GM21619 (cell line): ENCODE data around the gene SLC25A5.
"Not testable (repeated sequence)": the region's sequence is repeated elsewhere in the genome, so short reads cannot be mapped to it uniquely, and the experiment has no call there.

ENCODE experiments used
- ATAC-seq: cut with Tn5 transposase; IDR thresholded peaks from one replicate; pipeline ENCODE4 v1.9.1; 2021; ENCODE audit not compliant: unreplicated experiment

Gene SLC25A5

DNA sequence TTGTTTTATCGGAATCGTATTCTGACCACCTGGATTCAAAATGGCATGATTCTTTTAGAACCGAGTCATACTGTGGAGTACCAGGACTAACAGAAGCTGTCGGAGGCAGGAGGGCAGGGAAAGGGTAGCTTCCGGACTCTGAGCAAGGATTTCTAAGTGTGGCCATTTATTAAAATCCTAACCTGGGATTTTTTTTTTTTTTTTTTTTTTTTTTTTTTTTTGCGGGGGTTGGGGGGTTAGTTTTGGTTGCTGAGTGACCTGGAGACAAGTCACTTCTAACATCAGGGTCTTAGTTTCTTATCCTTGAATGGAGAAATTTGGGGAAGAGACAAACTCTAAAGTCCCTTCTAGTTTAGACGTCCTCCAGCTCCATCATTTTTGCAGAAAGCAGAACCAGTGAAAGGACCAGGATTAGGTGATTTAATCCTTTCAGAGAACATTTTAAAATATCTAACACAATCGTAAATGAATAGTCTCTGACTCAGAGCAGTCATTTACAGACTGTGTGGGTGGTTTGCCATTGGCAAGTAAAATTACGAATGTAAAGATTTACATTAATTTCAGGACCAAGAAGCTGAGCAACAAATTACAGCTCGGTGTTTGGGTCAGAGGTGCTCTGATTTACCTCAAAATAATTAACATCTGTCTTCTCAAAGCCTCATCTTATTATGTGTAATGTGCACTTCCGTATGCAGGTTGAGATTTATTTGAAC lies 7.3 kb downstream of the SLC25A5 start:
- no peak for ATAC-seq

DNA sequence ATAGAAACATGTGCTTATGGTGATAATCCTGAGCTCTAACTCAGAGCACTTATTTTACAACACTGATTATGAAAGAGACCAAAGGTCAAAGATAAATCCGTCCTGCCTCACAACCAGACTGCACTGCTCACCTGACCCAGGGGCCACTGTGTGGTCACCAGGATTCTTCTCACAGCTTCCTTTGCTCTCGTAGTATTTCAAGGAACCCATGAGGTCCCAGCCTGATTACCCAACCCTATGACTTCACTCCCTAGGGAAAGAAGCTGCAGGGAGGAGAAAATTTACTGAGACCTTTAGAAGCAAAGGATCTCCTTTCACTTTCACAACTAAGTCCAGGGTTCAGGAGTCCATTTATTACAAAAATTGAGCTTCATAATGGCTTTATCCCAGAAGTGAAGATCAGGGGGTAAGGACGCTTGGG lies 9.6 kb downstream of the SLC25A5 start:
- no peak for ATAC-seq

DNA sequence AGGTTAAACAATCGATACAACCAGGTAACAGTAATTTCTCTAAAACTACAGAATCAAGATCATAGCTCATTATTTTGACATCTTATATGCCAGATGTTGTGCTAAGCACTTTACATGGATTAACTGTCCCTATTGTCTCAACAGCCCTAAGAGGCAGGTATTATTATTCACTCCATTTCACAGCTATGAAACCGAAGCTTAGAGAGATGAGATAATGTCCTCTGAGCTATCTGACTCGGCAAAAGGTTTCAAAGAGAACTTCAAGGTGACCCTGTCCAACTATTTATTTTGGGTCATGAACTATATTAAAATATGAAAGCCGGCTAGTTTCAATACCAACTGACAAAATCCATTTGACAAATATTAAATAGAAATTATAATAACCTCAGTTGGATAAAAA lies 10.3 kb downstream of the SLC25A5 start:
- no peak for ATAC-seq

DNA sequence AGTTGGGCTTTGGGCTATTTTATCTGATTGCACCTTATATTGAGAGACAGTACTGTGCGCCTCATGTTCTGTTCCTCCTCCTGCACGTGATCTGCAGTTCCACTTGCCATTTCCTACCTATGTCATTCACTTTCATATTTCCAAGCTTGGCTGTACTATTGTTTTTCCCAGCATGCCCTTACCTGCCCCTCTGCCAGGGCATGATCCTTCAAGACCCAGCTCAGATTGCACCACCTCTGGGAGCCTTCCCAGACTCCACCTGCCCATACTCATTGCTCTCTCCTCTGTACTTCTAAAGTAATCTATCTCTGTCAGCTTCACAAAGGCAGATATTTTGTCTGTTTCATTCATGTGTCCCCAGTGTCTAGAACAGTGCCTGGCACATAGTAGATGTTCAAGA lies 11.6 kb downstream of the SLC25A5 start:
- ATAC-seq = no peak

DNA sequence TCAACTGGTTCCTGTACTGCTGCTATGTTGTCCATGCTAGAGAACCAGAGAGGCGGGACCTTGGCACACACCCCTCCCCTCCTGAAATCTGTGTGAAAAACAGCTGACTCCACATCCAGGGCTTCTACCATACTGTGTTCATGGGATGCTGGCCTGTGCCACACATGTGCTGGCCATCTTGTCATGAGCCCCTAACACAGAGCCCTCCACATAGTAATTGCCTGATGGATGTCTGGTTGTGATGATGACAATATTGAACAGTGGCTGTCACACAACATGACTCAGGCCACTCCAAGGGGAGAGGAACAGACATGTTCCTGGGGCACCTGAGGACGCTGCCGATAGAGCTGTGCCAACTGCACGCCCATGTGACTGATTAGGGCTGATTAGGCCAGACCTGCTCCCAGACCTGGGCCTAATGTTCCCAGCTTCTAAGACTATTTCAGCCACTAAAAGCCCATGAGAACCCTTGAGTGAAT lies 13.1 kb downstream of the SLC25A5 start:
- ATAC-seq = no peak

DNA sequence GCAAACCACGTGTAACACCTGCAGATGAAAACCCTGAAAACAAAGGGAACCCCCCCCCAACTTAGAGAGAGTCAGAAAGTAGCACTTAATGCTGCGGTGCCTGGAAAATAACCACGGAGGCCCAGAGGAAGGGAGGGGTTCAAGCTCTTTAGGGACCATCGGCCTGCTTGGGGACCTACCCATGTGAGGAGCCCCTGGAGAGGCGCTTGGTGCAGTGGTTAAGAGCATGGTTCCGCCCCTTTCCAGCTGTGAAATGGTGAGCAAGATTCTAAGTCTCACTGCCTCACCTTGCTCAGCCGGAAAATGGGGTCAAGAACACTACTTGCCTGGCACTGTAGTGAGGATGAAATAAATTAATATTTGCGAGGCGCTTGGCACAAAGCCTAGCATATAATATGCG lies 13.8 kb downstream of the SLC25A5 start:
- no peak for ATAC-seq

DNA sequence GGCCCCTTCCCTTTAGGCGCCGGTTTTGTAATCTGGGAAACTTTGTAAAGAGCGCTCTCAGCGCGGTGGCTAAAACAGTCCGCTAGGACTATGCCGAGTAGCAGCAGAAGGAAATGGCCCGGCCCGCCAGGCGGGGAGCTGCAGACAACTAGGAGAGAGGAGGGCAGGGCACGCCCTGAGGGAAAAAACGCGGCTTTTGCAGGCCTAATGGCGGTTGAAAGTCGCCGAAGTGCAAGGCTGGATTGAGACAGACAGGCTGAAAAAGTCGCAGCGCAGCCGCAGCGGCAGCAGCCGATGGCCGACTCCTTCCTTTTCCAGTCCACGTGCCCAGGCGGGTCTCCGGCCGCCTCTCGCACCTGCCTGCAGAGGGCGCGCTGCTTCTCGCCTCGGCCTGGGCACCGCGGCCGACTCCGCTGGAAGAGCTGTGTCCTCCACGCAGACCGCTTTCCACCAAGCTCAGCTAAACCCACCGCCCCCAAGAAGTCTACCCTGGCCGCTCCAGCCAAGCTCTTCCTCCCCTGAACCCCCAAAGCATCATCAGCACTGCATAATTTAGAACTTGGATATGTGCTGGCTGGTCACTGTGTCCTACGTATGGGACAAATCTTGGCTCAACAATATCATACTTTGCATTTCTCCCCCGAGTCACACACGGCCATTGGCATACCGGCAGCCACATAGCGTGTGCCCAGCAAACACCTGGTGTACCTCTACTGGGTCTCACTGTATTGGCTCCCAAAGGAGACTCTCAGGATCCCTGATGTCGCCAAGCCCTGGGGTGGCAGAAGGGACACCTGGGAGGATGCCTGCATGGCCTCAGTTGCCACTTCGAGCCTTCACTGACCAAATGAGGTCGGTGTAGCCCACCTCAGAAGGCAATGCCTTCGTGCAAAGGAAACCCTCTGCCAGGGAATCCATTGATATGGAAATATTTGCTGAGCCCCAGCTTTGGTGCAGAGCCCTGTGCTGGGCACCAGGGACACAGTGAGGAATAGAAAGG lies 14.5 kb downstream of the SLC25A5 start:
- ATAC-seq = peak; percentile 86

DNA sequence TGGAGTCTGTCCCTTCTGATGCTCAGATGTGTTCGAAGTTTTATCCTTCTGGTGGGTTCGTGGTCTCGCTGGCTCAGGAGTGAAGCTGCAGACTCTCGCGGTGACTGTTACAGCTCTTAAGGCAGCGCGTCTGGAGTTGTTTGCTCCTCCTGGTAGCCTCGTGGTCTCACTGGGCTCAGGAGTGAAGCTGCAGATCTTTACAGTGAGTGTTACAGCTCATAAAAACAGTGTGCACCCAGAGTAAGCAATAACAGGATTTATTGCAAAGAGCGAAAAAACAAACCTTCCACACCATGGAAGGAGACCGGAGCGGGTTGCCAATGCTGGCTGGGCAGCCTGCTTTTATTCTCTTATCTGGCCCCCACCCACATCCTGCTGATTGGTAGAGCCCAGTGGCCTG lies 18.5 kb downstream of the SLC25A5 start:
- no peak for ATAC-seq

DNA sequence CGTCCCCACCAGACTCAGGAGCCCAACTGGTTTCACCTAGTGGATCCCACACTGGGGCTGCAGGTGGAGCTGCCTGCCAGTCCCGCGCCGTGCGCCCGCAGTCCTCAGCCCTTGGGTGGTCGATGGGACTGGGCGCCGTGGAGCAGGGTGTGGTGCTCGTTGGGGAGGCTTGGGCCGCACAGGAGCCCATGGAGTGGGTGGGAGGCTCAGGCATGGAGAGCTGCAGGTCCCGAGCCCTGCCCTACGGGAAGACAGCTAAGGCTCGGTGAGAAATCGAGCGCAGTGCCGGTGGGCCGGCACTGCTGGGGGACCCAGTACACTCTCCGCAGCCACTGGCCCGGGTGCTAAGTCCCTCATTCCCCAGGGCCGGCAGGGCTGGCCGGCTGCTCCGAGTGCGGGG lies 19.5 kb downstream of the SLC25A5 start:
- not testable (repeated sequence) for ATAC-seq

DNA sequence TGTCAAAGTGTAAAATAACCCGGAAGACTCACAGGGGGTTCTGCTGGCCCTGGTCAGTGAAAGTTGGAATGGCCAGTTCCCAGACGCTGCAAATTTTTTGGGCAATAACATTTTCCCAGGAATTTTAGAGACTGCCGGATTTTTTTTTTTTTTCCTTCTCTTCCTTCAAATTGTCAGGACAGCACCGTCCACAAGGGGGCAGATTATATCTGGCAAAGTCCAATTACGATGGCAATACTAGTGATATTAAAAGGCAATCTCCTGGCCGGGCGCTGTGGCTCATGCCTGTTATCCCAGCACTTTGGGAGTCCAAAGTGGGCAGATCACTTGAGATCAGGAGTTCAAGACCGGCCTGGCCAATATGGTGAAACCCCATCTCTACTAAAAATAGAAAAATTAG lies 20.5 kb downstream of the SLC25A5 start:
- ATAC-seq = no peak

DNA sequence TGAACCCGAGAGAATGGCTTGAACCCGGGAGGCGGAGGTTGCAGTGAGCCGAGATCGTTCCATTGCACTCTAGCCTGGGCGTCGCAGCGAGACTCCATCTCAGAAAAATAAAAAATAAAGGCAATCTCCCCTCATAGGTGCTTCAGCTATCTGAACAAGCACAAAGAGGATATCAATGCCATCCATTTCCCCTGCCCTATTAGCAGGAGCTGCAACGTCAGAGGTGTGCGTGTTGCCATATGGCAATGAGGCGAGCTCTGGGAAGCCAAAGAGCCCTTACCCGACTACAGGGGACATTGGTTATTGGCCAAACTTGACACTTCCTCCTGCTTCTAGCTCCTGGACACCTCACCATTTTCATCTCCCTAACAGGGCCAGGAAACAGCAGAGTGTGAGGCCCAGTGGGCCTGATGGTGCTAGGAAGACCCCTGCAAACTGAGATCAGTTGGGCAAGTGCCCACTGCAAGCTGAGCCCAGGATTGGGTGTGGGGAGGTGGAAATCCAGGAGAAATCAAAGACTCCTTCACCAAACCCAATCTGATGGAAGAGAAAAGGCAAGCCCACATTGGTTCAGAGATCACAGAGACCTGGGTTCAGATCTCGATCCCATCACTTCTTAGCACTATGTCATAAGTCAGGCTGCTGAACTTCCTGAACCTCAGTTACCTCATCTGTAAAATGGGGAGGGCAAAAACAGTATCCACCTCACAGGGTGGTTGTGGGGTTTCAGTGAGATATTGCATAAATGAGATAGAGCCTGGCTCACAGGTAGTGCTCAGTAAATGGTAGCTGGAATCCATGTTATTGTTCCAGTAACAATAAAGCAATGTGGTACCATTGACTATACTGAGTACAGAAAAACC lies 21.2 kb downstream of the SLC25A5 start:
- no peak for ATAC-seq

DNA sequence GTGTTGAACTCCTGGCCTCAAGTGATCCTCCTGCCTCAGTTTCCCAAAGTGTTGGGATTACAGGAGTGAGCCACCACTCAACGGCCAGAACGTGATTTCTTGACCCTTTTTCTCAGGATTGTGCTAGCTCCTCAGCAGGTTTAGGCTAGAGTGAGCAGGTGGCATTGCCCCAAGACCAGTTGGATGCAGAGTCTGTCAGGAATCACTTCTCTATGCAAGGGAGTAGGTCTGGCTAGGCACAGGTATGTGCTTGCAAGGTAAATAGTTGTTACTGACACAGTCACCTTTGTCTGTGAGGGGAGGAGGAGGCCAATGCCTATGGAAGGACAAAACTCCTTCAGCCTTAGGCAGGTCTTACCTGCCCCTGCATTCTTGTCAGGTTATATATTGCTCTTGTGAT lies 24.2 kb downstream of the SLC25A5 start:
- no peak for ATAC-seq

DNA sequence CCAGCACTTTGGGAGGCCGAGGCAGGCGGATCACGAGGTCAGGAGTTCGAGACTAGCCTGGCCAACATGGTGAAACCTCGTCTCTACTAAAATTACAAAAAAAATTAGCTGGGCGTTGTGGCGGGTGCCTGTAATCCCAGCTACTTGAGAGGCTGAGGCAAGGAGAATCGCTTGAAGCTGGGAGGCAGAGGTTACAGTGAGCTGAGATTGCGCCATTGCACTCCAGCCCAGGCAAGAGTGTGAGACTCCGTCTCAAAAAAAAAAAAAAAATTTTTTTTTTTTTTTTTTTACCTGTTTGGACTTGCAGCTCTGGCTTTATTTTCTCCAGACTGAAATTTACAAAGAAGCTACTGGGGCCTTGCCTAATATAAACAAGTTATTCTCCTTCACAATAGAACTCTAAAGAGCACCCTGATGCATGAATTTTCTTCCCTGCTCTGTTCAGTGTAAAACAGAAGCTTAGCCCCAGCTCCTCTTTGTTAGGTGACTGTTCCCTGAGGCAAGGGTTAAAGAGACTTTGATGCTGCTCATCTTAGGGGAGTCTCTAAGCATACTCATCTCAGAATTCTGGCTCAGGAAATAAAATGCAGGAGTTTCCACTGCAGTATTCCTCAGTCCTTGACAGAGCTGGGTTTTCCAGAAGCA lies 25.7 kb downstream of the SLC25A5 start:
- ATAC-seq = not testable (repeated sequence)

DNA sequence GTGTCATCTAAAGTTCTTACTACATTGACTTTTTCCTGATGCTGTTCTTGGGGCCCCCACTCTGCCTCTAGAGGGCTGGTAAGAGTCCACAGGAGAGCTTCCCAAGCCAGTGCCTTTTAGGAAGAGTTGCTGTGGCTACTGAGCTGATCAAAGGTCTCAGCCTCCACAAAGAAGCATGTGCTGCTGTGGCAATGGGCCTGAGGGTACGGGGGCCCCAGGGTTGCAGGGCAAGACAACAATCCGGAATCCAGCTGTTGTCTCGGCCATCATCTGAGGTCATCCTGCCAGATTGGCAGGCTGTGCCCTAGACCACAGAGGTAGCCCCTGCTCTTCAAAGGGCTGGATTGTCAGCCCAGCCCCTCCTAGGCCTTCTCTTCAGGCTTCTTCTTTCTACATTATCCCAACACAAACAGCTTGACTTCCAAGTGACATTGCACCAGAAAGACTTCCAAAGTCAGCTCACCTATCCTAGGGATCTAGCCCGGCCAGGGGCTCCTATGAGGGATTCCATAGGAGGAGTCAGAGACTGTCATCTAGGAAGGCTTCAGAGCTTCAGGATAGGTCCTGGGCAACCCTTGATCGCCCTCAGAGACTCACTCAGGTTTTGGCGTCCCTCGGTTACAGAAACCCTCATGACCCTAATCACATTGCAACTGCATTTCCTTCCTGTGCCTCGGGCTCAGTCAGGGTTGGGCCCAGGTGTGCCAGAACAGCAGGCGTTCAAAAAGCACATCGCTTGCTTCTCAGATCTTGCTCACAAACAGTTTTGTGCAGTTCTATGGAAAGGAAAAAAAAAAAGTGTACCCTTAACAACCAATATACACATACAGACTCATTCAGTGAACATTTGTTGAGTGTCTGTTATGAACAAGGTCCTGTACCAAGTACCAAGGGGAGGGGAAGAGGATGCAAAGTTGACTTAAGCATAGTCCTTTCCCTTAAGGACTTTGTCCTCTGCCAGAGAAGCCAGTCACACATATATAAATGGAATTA lies 27.8 kb downstream of the SLC25A5 start:
- no peak for ATAC-seq

DNA sequence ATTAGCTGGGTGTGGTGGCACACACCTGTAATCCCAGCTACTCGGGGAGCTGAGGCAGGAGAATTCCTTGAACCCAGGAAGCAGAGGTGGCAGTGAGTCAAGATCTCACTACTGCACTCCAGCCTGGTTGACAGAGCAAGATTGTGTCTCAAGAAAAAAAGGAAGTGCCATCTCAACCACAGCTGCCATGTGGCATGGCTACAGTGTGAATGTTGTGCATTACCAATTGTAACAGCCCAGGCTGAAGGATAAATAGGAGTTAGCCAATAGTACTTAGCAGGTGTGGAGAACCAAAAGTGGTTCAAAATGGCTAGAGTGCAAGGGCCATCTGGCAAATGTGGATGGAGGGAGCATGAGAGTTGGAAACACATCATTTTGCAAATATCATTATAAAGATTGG lies 28.9 kb downstream of the SLC25A5 start:
- ATAC-seq = no peak

DNA sequence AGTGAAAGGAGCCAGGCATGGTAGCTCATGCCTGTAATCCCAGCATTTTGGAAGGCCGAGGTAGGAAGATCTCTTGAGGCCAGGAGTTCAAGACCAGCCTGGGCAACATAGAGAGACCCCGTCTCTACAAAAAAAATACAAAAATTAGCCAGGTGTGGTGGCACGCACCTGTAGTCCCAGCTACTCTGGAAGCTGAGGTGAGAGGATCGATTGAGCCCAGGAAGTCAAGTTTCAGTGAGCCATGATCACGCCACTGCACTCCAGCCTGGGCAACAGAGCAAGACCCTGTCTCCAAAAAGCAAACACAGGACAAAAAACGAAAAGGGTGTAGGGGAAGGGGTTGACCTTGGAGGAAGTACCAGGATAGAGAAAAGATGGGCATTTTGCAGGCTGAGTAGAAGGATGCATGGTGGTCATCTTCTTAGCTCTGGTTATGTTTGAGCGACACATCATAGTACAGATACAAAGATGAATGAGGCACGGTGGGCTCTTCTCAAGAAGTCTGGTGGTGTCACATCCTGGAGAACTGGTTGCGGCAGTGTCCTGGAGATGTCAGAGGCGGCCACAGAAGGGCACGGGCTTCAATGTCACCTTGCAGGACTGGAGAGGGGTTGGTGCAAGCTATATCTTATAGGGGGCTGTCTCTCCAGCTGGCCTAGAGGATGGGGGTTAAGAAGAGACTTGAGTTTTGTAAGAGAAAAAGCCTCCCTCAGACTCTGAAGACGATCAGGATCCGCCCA lies 32.0 kb downstream of the SLC25A5 start:
- no peak for ATAC-seq

DNA sequence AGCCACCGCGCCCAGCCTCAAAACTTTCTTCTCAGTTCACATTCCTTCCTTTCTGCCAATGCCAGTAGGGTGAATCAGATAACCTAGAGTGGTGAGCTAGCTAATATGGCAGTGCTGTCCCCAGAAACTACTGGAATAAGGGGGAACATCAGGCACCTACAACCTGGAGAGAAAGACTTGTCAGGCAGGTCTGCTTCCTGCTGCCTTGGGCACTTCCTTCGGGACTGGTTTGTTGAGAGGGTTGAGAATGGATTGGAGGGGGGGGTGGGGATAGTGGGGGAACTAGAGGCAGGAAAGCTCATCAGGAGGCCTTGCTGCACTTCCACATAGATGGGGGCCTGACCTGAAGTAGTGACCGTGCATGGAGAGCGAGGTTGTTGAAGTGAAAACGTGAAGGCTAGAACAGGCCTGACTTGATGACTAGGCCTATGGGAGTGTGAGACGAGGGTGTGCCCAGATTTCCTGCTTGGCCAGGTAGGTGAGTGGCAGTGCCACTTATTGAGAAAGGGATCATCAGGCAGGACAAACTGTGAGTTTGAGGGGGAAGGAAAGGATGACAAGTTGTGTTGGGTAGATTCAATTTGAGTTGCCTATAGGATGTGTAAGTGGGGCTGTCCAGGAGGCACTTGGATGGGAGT lies 33.4 kb downstream of the SLC25A5 start:
- no peak for ATAC-seq
